ENCODE results near the gene P2RX4.
A peak's percentile ranks its signal among the peaks of the same experiment; 100 is the strongest.
"Not testable (repeated sequence)": the region's sequence is repeated elsewhere in the genome, so short reads cannot be mapped to it uniquely, and the experiment has no call there.

The P2RX4 gene

GRCh38 chr12:121223292-121224285 is 13.7 kb downstream of the P2RX4 start:
- DNase-seq = peak; percentile 70

- no peak for DNase-seq
Observed at GRCh38 chr12:121224591-121224990, 14.7 kb downstream of the P2RX4 start.

DNA sequence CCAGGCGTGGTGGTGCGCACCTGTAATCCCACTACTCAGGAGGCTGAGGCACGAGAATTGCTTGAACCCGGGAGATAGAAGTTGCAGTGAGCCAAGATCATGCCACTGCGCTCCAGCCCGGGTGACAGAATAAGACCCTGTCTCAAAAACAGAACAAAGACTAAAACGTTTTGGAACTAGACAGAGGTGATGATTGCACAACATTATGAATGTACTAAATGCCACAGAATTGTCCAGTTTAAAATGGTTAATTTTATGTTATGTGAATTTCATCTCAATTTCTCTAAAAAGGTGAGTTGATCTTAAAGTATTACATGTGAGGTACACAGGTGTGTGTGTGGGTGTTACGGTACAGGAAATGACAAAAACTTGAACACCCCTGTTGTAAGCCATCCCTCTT is 16.5 kb downstream of the P2RX4 start:
- DNase-seq = no peak

DNA sequence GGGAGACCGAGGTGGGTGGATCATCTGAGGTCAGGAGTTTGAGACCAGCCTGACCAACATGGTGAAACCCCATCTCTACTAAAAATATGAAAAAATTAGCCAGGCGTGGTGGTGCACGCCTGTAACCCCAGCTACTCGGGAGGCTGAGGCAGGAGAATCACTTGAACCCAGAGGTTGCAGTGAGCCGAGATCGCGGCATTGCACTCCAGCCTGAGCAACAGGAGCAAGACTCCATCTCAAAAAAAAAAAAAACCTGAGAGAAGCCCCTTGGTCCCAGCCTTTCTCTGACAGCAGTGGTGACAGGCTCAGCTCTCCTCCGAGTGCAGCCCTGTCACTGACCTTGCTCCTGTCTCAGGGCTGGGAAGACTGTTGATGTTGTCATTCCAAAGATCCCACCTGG is 16.9 kb downstream of the P2RX4 start:
- DNase-seq = not testable (repeated sequence)

DNA sequence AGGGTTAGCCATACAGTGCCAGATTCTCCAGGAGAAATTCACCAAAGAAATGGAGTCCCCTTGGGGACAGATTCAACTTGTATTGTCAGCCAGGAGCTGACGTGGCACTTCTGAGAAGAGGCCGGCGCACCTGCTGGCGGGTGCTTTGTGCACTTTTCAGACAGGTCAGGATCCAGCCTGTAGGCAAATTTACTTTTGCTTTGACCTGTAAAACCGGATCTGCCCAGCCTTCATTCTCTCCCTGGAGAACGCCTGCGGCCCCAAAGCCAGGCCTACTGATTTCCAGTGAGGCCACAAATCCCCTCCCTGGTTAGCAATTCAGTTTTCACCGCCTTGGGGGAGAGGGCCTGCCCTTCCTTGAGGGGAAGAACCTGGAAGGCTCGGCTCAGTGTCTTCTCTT is 17.4 kb downstream of the P2RX4 start:
- no peak for DNase-seq

- no peak for DNase-seq
Observed at GRCh38 chr12:121228919-121229665, 19.2 kb downstream of the P2RX4 start.

DNA sequence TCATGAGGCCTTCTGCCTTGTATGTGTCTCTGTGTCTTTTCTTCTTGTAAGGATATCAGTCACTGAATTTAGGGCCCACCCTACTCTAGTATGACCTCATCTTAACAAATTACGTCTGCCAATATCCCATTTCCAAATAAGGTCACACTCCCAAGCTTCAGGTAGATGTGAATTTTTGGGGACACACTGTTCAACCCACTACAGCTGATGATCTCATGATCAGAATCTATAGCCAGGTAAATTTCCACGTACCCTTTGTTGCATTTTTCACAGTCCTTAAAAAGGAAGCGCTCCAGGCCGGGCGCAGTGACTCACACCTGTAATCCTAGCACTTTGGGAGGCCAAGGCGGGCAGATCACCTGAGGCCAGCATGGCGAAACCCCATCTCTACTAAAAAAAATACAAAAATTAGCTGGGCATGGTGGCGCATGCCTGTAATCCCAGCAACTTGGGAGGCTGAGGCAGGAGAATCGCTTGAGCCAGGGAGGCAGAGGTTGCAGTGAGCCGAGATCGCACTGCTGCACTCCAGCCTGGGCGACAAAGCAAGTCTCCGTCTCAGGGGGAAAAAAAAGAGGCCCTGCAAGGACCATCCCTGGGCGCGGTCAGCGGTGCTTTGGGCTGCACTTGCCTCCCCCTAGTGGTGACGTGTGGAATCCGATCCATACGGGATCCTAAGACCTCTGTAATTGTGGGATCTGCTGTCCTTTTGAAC is 20.1 kb downstream of the P2RX4 start:
- DNase-seq = peak; percentile 80

DNA sequence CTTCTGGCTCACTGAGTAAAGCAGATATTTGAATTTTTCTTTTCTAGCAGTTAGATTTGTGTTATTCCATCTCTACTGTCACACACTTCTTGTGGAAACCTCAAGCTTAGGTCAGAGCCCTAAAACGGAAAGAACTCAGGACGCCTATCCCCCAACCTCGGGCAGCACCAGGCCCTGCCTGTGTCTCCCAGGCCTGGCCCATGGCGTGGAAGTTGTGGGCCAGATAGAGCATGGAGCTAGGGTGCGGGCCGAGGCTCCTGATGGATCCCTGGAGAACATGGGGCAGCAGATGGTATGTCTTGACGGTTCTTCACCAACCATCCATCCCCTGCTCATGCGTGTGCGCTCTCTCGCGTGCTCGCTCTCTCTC is 20.6 kb downstream of the P2RX4 start:
- no peak for DNase-seq

- DNase-seq = no peak
Observed at GRCh38 chr12:121232163-121232562, 22.2 kb downstream of the P2RX4 start.

DNA sequence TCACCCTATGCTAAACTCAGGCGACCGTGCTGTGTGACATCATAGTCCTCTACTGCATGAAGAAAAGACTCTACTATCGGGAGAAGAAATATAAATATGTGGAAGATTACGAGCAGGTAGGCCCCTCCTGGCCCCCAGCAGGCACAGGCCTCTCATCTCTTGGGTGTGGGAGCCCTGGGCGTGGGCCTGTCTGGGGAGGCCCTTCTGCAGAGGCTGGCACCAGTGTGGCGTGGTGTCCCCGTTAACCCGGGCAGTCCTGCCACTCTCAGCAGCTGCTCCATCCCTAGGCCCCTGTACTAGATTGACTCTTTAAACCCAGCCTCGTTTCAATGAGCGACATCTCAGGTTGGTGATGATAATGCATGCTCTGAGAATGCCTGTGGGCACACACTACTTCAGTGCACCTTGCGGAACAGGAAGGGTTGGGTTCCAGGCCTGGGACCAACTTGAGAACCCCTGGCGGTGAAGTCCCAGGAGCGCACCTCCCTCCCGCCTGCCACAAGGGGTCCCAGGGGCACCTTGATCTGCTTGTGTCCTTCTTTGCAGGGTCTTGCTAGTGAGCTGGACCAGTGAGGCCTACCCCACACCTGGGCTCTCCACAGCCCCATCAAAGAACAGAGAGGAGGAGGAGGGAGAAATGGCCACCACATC is 23.2 kb downstream of the P2RX4 start:
- no peak for DNase-seq

- no peak for DNase-seq
Observed at GRCh38 chr12:121233628-121234020, 23.7 kb downstream of the P2RX4 start.

- no peak for DNase-seq
Observed at GRCh38 chr12:121236776-121237175, 26.8 kb downstream of the P2RX4 start.

DNA sequence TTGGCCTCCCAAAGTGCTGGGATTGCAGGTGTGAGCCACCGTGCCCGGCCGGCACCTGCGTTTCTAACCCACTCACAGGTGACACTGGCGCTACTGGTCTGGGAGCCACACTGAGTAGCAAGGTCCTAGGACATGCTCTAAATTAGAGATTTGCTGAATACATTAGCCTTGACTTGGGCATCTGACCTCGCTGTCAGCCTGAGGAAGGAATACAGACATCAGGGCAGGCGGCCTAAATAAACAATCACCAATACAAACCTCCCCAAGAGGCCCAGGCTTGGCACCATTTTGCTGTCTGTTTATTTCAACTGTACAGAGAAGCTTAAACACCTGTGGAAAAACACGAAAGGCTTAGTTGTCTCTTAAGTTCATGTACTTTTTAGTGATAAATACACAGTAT is 27.5 kb downstream of the P2RX4 start:
- DNase-seq = no peak

DNA sequence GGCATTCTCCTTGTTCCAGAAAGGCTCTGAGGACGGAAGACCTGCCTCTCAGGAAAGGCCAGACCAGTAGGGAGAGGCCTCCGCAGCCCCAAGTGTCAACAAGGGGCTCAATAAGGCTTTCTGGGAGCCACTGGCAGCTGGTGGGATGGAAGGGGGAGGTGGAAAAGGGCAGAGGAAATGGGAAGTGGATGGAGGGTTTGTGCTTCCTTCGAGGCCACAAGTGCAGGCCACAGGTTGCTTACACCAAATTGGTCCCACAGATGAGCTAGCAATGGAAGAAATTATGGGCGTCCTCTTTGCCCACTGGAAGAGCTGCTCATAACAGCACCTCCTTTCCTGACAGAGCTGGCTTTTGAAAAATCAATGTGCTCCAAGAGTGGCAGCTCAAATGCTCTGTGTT is 28.2 kb downstream of the P2RX4 start:
- DNase-seq = no peak

DNA sequence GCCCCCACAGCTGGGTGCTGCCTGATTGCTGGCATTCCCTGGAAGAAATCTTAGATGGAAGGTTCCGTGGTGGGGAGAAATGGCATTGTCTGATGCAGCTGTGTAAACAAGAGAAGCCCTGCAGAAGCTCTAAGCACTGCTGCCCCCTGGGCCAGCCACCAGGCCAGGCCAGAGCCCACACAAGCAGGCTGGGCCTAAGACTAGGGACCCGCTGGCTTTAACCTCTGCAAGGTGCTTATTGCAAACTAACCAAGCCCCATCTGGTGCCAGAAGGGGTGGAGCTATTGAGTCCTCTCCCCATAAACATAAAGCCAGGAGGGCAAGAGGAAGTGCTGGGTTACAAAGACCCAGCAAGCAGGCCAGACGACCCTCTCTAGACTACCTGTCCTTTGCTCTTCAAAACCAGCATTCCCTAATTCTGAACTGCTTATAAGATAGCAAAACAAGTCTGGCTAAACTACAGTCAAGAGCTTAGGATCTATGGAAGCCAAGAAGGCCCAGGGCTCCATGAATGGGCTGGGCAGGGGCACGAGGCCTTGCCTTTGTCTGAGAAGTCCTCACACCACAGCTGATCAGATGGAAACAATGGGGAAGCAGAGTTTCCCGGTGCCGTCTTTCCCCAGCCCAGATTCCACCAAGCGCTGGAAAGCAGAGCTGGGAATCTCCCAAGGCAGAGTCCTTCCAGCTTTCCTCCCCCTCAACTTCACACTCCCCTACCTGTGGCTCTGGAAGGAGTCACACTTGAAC is 28.8 kb downstream of the P2RX4 start:
- no peak for DNase-seq

GRCh38 chr12:121239351-121240061 is 29.6 kb downstream of the P2RX4 start:
- DNase-seq = no peak

- DNase-seq = no peak
Observed at GRCh38 chr12:121240062-121240420, 30.1 kb downstream of the P2RX4 start.

DNA sequence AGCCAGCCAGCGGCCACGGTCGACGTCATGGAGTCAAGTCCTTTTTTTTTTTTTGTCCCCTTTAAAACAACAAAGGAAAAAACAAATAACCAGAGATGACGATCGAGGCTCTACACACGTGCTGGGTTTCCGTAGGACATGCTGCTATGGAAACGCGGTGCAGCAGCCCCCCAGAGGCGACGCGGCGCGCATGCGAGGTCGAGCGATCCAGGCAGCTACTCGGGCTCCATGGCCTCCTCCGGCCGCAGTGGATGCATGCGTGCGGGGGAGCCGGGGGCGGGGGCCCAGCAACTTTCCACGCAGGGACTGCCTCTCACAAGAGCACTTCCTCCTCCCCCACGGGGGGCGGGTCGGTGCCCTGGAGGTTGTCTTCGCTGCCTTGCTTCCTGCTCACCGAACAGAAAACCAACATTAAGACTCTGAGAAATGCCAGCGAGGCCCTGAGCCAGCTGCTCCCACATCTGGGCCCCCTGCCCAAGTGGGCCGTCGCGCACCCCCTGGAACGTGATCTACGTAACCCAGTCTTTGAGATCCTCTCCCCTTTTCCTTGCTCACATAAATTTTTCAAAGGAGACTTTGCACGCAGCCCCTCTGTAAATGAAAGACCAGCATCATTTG is 30.7 kb downstream of the P2RX4 start:
- peak; percentile 91 for DNase-seq

DNA sequence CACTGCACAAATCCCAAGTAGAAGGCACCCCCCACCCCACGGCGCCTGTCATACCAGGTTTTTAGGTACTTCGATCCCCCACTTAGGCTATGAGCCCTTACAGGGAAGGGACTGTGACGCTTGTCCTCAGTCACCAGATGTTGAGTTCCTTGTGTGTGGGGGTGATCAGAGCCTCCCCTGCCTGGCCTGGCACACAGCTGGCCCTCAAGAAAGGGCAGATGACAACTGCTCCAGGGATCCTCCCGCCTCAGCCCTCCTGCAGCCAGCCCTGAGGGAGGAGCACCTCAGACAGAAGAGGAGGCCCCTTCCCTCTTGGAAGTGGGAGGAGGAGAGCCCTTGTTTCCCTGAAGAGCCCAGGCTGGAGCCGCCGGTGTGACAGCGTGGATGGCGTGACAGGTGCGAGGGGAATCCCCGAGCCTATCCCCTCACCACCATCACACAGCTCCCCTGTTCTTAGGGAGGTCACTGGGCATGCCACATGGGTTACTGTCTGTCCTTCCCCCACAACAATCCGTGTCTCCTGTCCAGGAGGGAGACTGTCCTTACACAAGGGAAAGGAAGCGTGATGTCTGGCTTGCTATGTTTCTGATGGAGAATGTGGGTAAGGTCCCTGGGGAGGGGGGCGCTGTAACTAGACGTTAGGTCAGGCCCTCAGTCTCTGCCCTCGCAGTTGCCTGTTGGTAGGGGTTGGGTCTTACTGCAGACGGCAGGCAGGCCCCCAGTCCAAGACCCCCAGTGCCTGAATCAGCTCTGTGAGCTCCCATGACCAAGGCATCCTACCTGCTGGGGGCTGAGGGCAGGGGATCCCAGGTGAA is 31.4 kb downstream of the P2RX4 start:
- DNase-seq = no peak

- no peak for DNase-seq
Observed at GRCh38 chr12:121245031-121245430, 35.1 kb downstream of the P2RX4 start.
